Suprapubic skin (tissue), 4 donors: ENCODE data around the gene RBP5. TPM values are rescaled to one million over a fixed set of nuclear protein-coding genes. Genes with fewer than 3 reads are reported as not detected.

Experiments
- DNase-seq, 2 donors: peaks; one replicate each; pipeline ENCODE4 v3.0.0-alpha.2; 2019; ENCODE audit warnings: low spot score in 2 of 2
- H3K27ac ChIP-seq: fragments of 200-600 bp; sonication (generic); one replicate; pipeline ENCODE4 v1.5.1; 2019
- H3K27me3 ChIP-seq: fragments of 200-600 bp; sonication (generic); one replicate; pipeline ENCODE4 v1.5.1; 2019
- H3K36me3 ChIP-seq: fragments of 200-600 bp; sonication (generic); one replicate; pipeline ENCODE4 v1.5.1; 2019
- H3K4me1 ChIP-seq: fragments of 200-600 bp; sonication (generic); one replicate; pipeline ENCODE4 v1.5.1; 2019
- H3K4me3 ChIP-seq: fragments of 200-600 bp; sonication (generic); one replicate; pipeline ENCODE4 v1.5.1; 2019; ENCODE audit warnings: mild to moderate bottlenecking
- H3K9me3 ChIP-seq: fragments of 200-600 bp; sonication (generic); one replicate; pipeline ENCODE4 v1.5.1; 2019
- EP300 ChIP-seq: sonication (generic); formaldehyde crosslinking; IDR thresholded peaks from one replicate; pipeline ENCODE4 v1.6.1; 2017; ENCODE audit warnings: antibody characterized with exemption
- POLR2A ChIP-seq, 2 donors: fragments of 450-650 bp; IDR thresholded peaks; one replicate each; pipeline ENCODE4 v1.6.1; 2017; ENCODE audit warnings: antibody characterized with exemption in 2 of 2, mild to moderate bottlenecking in 2 of 2, moderate library complexity in 2 of 2
- POLR2AphosphoS5 ChIP-seq, 3 donors: sonication (generic); formaldehyde crosslinking; IDR thresholded peaks; one replicate each; pipeline ENCODE4 v1.6.1; 2017; ENCODE audit warnings: antibody characterized with exemption in 3 of 3
- WGBS: methylation state at CpG from one replicate; pipeline ENCODE4 v1.1.5; 2018; 5-methylcytosine and 5-hydroxymethylcytosine counted together
- total RNA-seq, 4 donors: library from RNA; depleted of rRNA; stranded (reverse); fragments of >200 nt; gene quantifications; one replicate each; pipeline ENCODE4 v1.1.0, GENCODE V29; 2016
- TF ChIP-seq, protein P1 (sequence below), 2 donors: fragments of 200-600 bp in 1 of 2; fragments of 450-650 bp in 1 of 2; sonication (generic) in 1 of 2; IDR thresholded peaks; one replicate each; pipeline ENCODE4 v1.5.1; 2016 to 2019; ENCODE audit warnings: antibody characterized with exemption in 2 of 2, mild to moderate bottlenecking in 1 of 2, moderate library complexity in 1 of 2

RBP5 gene
- total RNA-seq, 4 donors from 2014 or later: 0.98 to 2.1 TPM; not detected in 2

DNA sequence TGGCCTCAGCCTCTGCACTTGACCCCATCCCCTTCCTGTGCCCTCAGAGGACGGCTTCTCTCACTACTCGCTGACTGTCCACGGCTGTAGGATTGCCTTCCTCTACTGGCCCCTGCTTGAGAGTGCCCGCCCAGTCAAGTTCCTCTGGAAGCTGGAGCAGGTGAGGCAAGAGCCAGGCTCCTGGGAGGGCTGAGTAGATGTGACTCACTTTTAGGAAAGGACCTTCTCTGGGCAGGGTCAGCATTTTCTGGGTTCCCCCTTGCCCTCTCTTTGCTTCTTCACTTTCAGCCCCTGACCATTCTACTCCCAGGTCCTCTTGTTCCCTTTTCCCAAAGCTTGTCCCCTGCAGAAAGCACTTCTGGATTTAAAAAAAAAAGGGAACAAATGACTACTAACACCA is 9.2 kb upstream of the RBP5 start:
- no peak for DNase-seq
- no peaks in the 10 kb centered on the region for H3K4me1 ChIP-seq
- H3K36me3 ChIP-seq: peaks cover 23% of the 10 kb centered on the region
- TF ChIP-seq POLR2AphosphoS5 (IDR thresholded peaks at IDR 0.05) (no peak), EP300 (no peak), POLR2A (IDR thresholded peaks at IDR 0.05) (no peak)
- TF ChIP-seq, protein P1, sequence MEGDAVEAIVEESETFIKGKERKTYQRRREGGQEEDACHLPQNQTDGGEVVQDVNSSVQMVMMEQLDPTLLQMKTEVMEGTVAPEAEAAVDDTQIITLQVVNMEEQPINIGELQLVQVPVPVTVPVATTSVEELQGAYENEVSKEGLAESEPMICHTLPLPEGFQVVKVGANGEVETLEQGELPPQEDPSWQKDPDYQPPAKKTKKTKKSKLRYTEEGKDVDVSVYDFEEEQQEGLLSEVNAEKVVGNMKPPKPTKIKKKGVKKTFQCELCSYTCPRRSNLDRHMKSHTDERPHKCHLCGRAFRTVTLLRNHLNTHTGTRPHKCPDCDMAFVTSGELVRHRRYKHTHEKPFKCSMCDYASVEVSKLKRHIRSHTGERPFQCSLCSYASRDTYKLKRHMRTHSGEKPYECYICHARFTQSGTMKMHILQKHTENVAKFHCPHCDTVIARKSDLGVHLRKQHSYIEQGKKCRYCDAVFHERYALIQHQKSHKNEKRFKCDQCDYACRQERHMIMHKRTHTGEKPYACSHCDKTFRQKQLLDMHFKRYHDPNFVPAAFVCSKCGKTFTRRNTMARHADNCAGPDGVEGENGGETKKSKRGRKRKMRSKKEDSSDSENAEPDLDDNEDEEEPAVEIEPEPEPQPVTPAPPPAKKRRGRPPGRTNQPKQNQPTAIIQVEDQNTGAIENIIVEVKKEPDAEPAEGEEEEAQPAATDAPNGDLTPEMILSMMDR (IDR thresholded peaks at IDR 0.05): no peak
- no peaks in the 10 kb centered on the region for H3K27me3 ChIP-seq
- no peak overlapping the region for H3K4me3 ChIP-seq
- H3K9me3 ChIP-seq: no peaks in the 10 kb centered on the region
- WGBS: 65% methylated on average over 4 of the region's 4 CpGs
- H3K27ac ChIP-seq: no peak overlapping the region

DNA sequence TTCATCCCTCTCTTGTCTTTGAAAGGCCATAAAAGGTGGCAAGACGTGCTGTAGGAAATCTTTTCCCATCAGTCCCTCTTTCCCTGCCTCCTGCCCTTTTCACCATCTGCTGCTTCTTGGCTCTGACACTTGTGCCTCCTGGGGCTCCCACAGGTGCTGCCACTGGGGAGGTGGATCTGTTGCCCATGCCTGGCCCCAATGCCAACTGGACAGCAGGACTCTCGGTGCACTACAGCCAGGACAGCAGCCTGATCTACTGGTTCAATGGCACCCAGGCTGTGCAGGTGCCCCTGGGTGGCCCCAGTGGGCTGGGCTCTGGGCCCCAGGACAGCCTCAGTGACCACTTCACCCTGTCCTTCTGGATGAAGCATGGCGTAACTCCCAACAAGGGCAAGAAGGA is 8.0 kb upstream of the RBP5 start:
- no peak overlapping the region for H3K4me3 ChIP-seq

GRCh38 chr12:7136071-7136470 is 7.4 kb upstream of the RBP5 start:
- Histone ChIP-seq H3K4me3 (no peak overlapping the region), H3K27me3 (no peaks in the 10 kb centered on the region), H3K9me3 (no peaks in the 10 kb centered on the region), H3K4me1 (peaks cover 3% of the 10 kb centered on the region), H3K27ac (no peak overlapping the region), H3K36me3 (peaks cover 22% of the 10 kb centered on the region)
- TF ChIP-seq POLR2A (IDR thresholded peaks at IDR 0.05): no peak
- TF ChIP-seq POLR2AphosphoS5 (IDR thresholded peaks at IDR 0.05): no peak
- TF ChIP-seq EP300: no peak
- TF ChIP-seq, protein P1 (IDR thresholded peaks at IDR 0.05): no peak
- 98% methylated on average over 7 of the region's 7 CpGs for WGBS
- DNase-seq: no peak

More for the DNA sequence above, 8.0 kb upstream of the RBP5 start:
- TF ChIP-seq POLR2A (IDR thresholded peaks at IDR 0.05): no peak
- TF ChIP-seq, protein P1 (IDR thresholded peaks at IDR 0.05): no peak
- TF ChIP-seq EP300: no peak
- no peak for TF ChIP-seq POLR2AphosphoS5 (IDR thresholded peaks at IDR 0.05)
- Histone ChIP-seq H3K36me3 (peaks cover 22% of the 10 kb centered on the region), H3K9me3 (no peaks in the 10 kb centered on the region), H3K27ac (no peak overlapping the region), H3K4me1 (no peaks in the 10 kb centered on the region), H3K27me3 (no peaks in the 10 kb centered on the region)
- 97% methylated on average over 3 of the region's 3 CpGs for WGBS
- no peak for DNase-seq

DNA sequence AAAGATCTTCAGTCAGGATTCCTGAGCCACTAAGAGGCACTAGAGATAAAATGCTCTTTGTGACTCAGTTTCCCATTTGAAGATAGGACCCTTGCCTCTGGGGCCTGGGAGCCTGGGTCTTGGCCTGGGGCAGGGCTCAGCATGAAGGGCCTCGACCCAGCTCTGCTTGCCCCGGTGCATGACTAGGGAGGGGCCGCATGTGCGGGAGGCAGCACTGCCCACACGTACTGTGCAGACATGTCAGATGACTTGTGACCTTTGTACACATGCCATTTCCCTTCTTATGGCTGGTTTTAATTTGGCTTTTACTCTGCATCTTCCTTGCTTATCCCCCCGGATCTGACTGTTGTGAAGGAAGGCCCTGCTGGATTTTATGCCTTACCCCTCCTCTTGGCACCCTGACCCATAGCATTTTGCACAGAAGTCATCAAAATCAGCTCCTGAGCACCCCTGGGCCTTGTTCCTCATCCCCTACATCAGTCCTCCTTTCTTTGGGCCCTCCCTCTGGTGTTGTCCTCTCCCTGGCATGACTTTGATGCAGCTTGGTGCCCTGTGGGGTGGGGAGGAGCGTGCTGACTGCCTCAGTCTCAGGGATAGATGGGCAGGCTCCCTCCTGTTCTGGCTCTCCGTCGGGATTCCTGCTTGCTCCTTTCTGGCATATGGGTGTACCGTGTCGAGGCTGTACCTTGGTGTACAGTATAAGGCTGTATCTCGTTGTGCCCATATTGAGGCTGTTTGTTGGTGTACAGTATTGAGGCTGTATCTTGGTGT is 5.9 kb upstream of the RBP5 start:
- Histone ChIP-seq H3K27me3 (no peaks in the 10 kb centered on the region), H3K4me3 (no peak overlapping the region), H3K4me1 (peaks cover 18% of the 10 kb centered on the region), H3K9me3 (no peaks in the 10 kb centered on the region), H3K36me3 (peaks cover 22% of the 10 kb centered on the region), H3K27ac (no peak overlapping the region)
- 85% methylated on average over 12 of the region's 12 CpGs for WGBS
- DNase-seq: no peak
- TF ChIP-seq EP300 (no peak), POLR2AphosphoS5 (IDR thresholded peaks at IDR 0.05) (no peak), POLR2A (IDR thresholded peaks at IDR 0.05) (no peak)
- TF ChIP-seq, protein P1 (IDR thresholded peaks at IDR 0.05): no peak

DNA sequence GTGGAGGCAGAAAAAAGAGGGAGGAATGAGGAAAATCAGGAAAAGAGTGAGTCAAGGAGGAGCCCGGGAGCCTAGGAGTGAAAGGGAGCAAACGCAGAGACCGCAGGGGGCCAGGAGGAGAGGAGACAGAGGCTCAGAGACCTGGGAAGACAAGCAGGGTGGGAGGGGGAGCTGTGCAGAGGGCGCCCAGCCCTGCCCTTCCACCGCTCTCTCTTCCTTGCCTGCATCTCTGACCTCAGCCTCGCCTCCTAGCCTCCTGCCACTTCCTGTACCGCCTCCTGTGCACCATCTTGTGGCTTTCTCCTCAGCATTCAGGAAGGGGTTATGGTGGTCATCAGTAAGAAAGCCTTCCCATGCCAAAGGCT is 2.8 kb upstream of the RBP5 start:
- Histone ChIP-seq H3K27ac (no peak overlapping the region), H3K36me3 (peaks cover 11% of the 10 kb centered on the region), H3K4me1 (peaks cover 30% of the 10 kb centered on the region), H3K4me3 (no peak overlapping the region), H3K27me3 (no peaks in the 10 kb centered on the region), H3K9me3 (no peaks in the 10 kb centered on the region)
- DNase-seq: no peak
- WGBS: 43% methylated on average over 7 of the region's 7 CpGs
- TF ChIP-seq, protein P1 (IDR thresholded peaks at IDR 0.05): no peak
- TF ChIP-seq EP300 (no peak), POLR2AphosphoS5 (IDR thresholded peaks at IDR 0.05) (no peak), POLR2A (IDR thresholded peaks at IDR 0.05) (no peak)
